TTC549 (cell line): ENCODE results near the gene PPP2R2B.
"Not testable (repeated sequence)": the region's sequence is repeated elsewhere in the genome, so short reads cannot be mapped to it uniquely, and the experiment has no call there.

ENCODE experiments used
- FAIRE-seq: peaks from 2 replicates; lab custom pipeline; 2012; peaks lifted over from hg19 to GRCh38; lab: Jason Lieb, UNC

PPP2R2B gene

GRCh38 chr5:146646441-146646840, 232.1 kb downstream of the PPP2R2B start:
- FAIRE-seq, result no peak

GRCh38 chr5:146645342-146645741, 233.2 kb downstream of the PPP2R2B start:
- no peak for FAIRE-seq

- FAIRE-seq, result no peak
Observed at GRCh38 chr5:146644831-146645230, 233.7 kb downstream of the PPP2R2B start.

GRCh38 chr5:146643776-146644175, 234.8 kb downstream of the PPP2R2B start:
- FAIRE-seq, result no peak

- FAIRE-seq, result no peak
Observed at GRCh38 chr5:146642410-146642809, 236.1 kb downstream of the PPP2R2B start.

GRCh38 chr5:146641941-146642340, 236.6 kb downstream of the PPP2R2B start:
- FAIRE-seq, result no peak

GRCh38 chr5:146640285-146640896, 238.2 kb downstream of the PPP2R2B start:
- no peak for FAIRE-seq

- FAIRE-seq, result no peak
Observed at GRCh38 chr5:146635443-146635842, 243.1 kb downstream of the PPP2R2B start.

- FAIRE-seq, result no peak
Observed at GRCh38 chr5:146633323-146633764, 245.2 kb downstream of the PPP2R2B start.

- no peak for FAIRE-seq
Observed at GRCh38 chr5:146632620-146633322, 245.8 kb downstream of the PPP2R2B start.

GRCh38 chr5:146630472-146630871, 248.1 kb downstream of the PPP2R2B start:
- FAIRE-seq, result no peak

GRCh38 chr5:146628950-146629349, 249.6 kb downstream of the PPP2R2B start:
- FAIRE-seq, result no peak

GRCh38 chr5:146626936-146627335, 251.6 kb downstream of the PPP2R2B start:
- no peak for FAIRE-seq

- FAIRE-seq, result no peak
Observed at GRCh38 chr5:146624179-146624578, 254.4 kb downstream of the PPP2R2B start.

GRCh38 chr5:146623666-146624065, 254.9 kb downstream of the PPP2R2B start:
- FAIRE-seq, result no peak

- no peak for FAIRE-seq
Observed at GRCh38 chr5:146623009-146623408, 255.5 kb downstream of the PPP2R2B start.

GRCh38 chr5:146622391-146622790, 256.2 kb downstream of the PPP2R2B start:
- no peak for FAIRE-seq

GRCh38 chr5:146620669-146621051, 257.9 kb downstream of the PPP2R2B start:
- FAIRE-seq, result no peak

GRCh38 chr5:146620031-146620668, 258.4 kb downstream of the PPP2R2B start:
- no peak for FAIRE-seq

- no peak for FAIRE-seq
Observed at GRCh38 chr5:146618434-146618833, 260.1 kb downstream of the PPP2R2B start.

GRCh38 chr5:146609731-146610130, 268.8 kb downstream of the PPP2R2B start:
- not testable (repeated sequence) for FAIRE-seq

- no peak for FAIRE-seq
Observed at GRCh38 chr5:146607659-146608332, 270.8 kb downstream of the PPP2R2B start.

GRCh38 chr5:146606893-146607292, 271.7 kb downstream of the PPP2R2B start:
- no peak for FAIRE-seq
